Mesothelial cell of epicardium (in vitro differentiated cells): ENCODE data around the gene SARS1. TPM values are rescaled to one million over a fixed set of nuclear protein-coding genes. Genes with fewer than 3 reads are reported as not detected.
"Not testable (repeated sequence)": the region's sequence is repeated elsewhere in the genome, so short reads cannot be mapped to it uniquely, and the experiment has no call there.

Experiments
- DNase-seq, 2 experiments: peaks; one replicate each; pipeline ENCODE4 v3.0.0; 2021; ENCODE audit warnings: low spot score in 2 of 2; ENCODE audit not compliant: unreplicated experiment in 2 of 2
- H3K27ac Mint-ChIP-seq: 2 replicates; pipeline ENCODE4 v1.8.0; 2021; ENCODE audit warnings: mixed read lengths
- H3K27me3 Mint-ChIP-seq: 2 replicates; pipeline ENCODE4 v1.8.0; 2021; ENCODE audit warnings: low read depth, mixed read lengths
- H3K36me3 Mint-ChIP-seq: 2 replicates; pipeline ENCODE4 v1.8.0; 2021; ENCODE audit warnings: mixed read lengths
- H3K4me1 Mint-ChIP-seq: 2 replicates; pipeline ENCODE4 v1.8.0; 2021; ENCODE audit warnings: mixed read lengths
- H3K4me3 Mint-ChIP-seq: 2 replicates; pipeline ENCODE4 v1.8.0; 2021; ENCODE audit warnings: mild to moderate bottlenecking, moderate library complexity, mixed read lengths
- H3K9me3 Mint-ChIP-seq: 2 replicates; pipeline ENCODE4 v1.8.0; 2021; ENCODE audit warnings: mixed read lengths
- CTCF ChIP-seq: fragments of 200-600 bp; sonication (generic); IDR thresholded peaks from one replicate; pipeline ENCODE4 v1.5.0; 2021; ENCODE audit warnings: antibody characterized with exemption; ENCODE audit not compliant: unreplicated experiment
- total RNA-seq: library from RNA; stranded (reverse); gene quantifications from 3 replicates; pipeline ENCODE4 v1.2.1, GENCODE V29; 2021

SARS1 gene
- total RNA-seq, 1 donor from 2014 or later, result 104 TPM

- peaks cover 6% of the 10 kb centered on the region for H3K36me3 Mint-ChIP-seq
- H3K4me3 Mint-ChIP-seq, result peak within 1 kb of the TSS; percentile 99
- peak; percentile 36 for TF ChIP-seq CTCF
- peak within 1 kb of the TSS; percentile 93 for H3K27ac Mint-ChIP-seq
- no peaks in the 10 kb centered on the region for H3K9me3 Mint-ChIP-seq
- DNase-seq, result peak; percentile 93 to 97
- no peaks in the 10 kb centered on the region for H3K27me3 Mint-ChIP-seq
- peaks cover 26% of the 10 kb centered on the region for H3K4me1 Mint-ChIP-seq
Observed at GRCh38 chr1:109282952-109283747, 69.4 kb downstream of the SARS1 start, which contains the start of gene PSRC1. PSRC1 (minus strand) TSS chr1:109283145.

- Mint-ChIP-seq H3K36me3 (peaks cover 6% of the 10 kb centered on the region), H3K4me1 (peaks cover 26% of the 10 kb centered on the region), H3K9me3 (no peaks in the 10 kb centered on the region), H3K27me3 (no peaks in the 10 kb centered on the region), H3K4me3 (peak overlapping the region; percentile 99), H3K27ac (peak overlapping the region; percentile 93)
- TF ChIP-seq CTCF, result no peak
- no peak for DNase-seq
Observed at GRCh38 chr1:109283748-109284600, 70.3 kb downstream of the SARS1 start.

- H3K4me1 Mint-ChIP-seq, result peaks cover 23% of the 10 kb centered on the region
- not testable (repeated sequence) for DNase-seq, H3K27me3 Mint-ChIP-seq, H3K4me3 Mint-ChIP-seq, H3K36me3 Mint-ChIP-seq, H3K9me3 Mint-ChIP-seq, H3K27ac Mint-ChIP-seq
Observed at GRCh38 chr1:109286762-109287161, 73.0 kb downstream of the SARS1 start.

Other genes with a start within 250 kb of the SARS1 start
- gene WDR47, start 171.8 kb upstream of the SARS1 start, total RNA-seq, result 11.3 to 12.6 TPM (median 11.3 TPM) in 3 replicates
- gene TAF13, start 137.9 kb upstream of the SARS1 start, total RNA-seq, result 27.0 to 30.0 TPM (median 27.2 TPM) in 3 replicates
- gene TMEM167B, start 123.2 kb upstream of the SARS1 start, total RNA-seq, result 33.5 to 36.1 TPM (median 35.0 TPM) in 3 replicates
- 0.34 to 0.86 TPM (median 0.80 TPM) in 3 replicates for gene ELAPOR1, start 99.8 kb upstream of the SARS1 start, total RNA-seq
- 24.9 to 27.1 TPM (median 25.0 TPM) in 3 replicates for gene CELSR2, start 35.6 kb downstream of the SARS1 start, total RNA-seq
- 15.8 to 18.3 TPM (median 17.6 TPM) in 3 replicates for gene PSRC1, start 69.2 kb downstream of the SARS1 start, total RNA-seq
- not detected in 3 replicates for gene MYBPHL, start 93.1 kb downstream of the SARS1 start, total RNA-seq
- 39.1 to 45.5 TPM (median 40.6 TPM) in 3 replicates for gene SORT1, start 184.0 kb downstream of the SARS1 start, total RNA-seq
- 67.2 to 70.9 TPM (median 69.7 TPM) in 3 replicates for gene PSMA5, start 212.5 kb downstream of the SARS1 start, total RNA-seq